CD4-positive, CD25-positive, alpha-beta regulatory T cell (primary cell): ENCODE data around the gene ERGIC1. TPM values are rescaled to one million over a fixed set of nuclear protein-coding genes. Genes with fewer than 3 reads are reported as not detected.
A peak's percentile ranks its signal among the peaks of the same experiment; 100 is the strongest.

Experiments used
- ATAC-seq, 2 donors: fragments of 150-1000 bp; cut with Tn5 transposase; one replicate each; pipeline ENCODE4 v1.10.0; 2021; ENCODE audit warnings: low read depth in 2 of 2, moderate number of reproducible peaks in 2 of 2, moderate library complexity in 1 of 2
- DNase-seq, 3 donors: peaks; one replicate each; pipeline versions ENCODE4 v3.0.0 to v3.0.0-alpha.2; 2012 to 2022; ENCODE audit warnings: mixed read lengths in 1 of 3
- H3K27ac ChIP-seq: one replicate; pipeline ENCODE4 v1.7.0; 2013; ENCODE audit warnings: mild to moderate bottlenecking, low read length; ENCODE audit not compliant: insufficient read depth, poor library complexity, severe bottlenecking
- H3K27me3 ChIP-seq: one replicate; pipeline ENCODE4 v1.7.0; 2013; ENCODE audit warnings: low read length; ENCODE audit not compliant: control insufficient read depth, insufficient read depth
- H3K36me3 ChIP-seq: one replicate; pipeline ENCODE4 v1.7.0; 2013; ENCODE audit warnings: mild to moderate bottlenecking, low read length, moderate library complexity; ENCODE audit not compliant: control insufficient read depth, insufficient read depth
- H3K4me1 ChIP-seq: 2 replicates; pipeline ENCODE4 v1.7.0; 2013; ENCODE audit warnings: mild to moderate bottlenecking, low read length; ENCODE audit not compliant: insufficient read depth, control insufficient read depth, poor library complexity, severe bottlenecking
- H3K4me3 ChIP-seq: one replicate; pipeline ENCODE4 v1.7.0; 2013; ENCODE audit warnings: low read depth, mild to moderate bottlenecking, low read length, moderate library complexity
- H3K9me3 ChIP-seq, 2 experiments: 1 replicate in 1 of 2; 2 replicates in 1 of 2; pipeline ENCODE4 v1.7.0; 2013; ENCODE audit warnings: low read length in 2 of 2, mild to moderate bottlenecking in 1 of 2, moderate library complexity in 1 of 2; ENCODE audit not compliant: control insufficient read depth in 2 of 2
- H3K27ac Mint-ChIP-seq, 3 donors: one replicate each; pipeline ENCODE4 v1.8.0; 2020 to 2022; ENCODE audit warnings: mild to moderate bottlenecking in 3 of 3, mixed read lengths in 3 of 3, moderate library complexity in 2 of 3
- H3K27me3 Mint-ChIP-seq: one replicate; pipeline ENCODE4 v1.8.0; 2022; ENCODE audit warnings: mild to moderate bottlenecking, mixed read lengths
- H3K36me3 Mint-ChIP-seq: one replicate; pipeline ENCODE4 v1.8.0; 2020; ENCODE audit warnings: mixed read lengths
- H3K4me1 Mint-ChIP-seq, 4 donors: one replicate each; pipeline ENCODE4 v1.8.0; 2020 to 2022; ENCODE audit warnings: mixed read lengths in 4 of 4, mild to moderate bottlenecking in 1 of 4
- H3K4me3 Mint-ChIP-seq, 4 donors: one replicate each; pipeline ENCODE4 v1.8.0; 2020 to 2022; ENCODE audit warnings: mild to moderate bottlenecking in 4 of 4, mixed read lengths in 4 of 4, moderate library complexity in 3 of 4
- H3K9me3 Mint-ChIP-seq, 7 donors: one replicate each; pipeline ENCODE4 v1.8.0; 2020 to 2022; ENCODE audit warnings: mixed read lengths in 7 of 7, mild to moderate bottlenecking in 3 of 7, moderate library complexity in 2 of 7
- polyA plus RNA-seq, 4 donors: library from polyadenylated mRNA; unstranded; fragments of 300-500 nt; fragmentation: Illumina TruSeq; gene quantifications; one replicate each; pipeline ENCODE4 v1.2.3, GENCODE V29; 2021
- total RNA-seq: library from RNA; stranded (reverse); gene quantifications from one replicate; pipeline ENCODE4 v1.2.3, GENCODE V29; 2022

ERGIC1 gene
- total and polyA plus RNA-seq, 5 donors from 2014 or later = 15.7 to 58.4 (median 19.9) TPM

DNA sequence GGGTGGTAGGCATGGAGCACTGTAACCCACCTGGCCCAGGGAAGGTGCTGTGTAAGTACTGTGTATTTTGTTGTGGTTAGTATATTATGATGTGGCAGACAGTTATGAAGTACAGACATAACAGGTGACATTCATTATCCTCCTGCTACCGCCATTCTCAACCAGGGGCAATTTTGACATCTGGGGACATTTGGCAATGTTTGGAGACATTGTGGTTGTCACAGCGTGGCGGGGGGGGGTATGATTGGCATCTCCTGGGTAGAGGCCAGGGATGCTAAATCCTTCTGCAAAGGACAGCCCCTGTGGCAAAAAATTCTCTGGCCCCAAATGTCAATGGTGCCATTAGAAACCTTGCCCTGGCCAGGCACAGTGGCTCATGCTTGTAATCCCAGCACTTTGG, 115.4 kb downstream of the ERGIC1 start:
- Histone ChIP-seq H3K36me3 (peaks cover 23% of the 10 kb centered on the region), H3K27ac (no peak overlapping the region), H3K27me3 (no peaks in the 10 kb centered on the region), H3K4me3 (no peak overlapping the region), H3K9me3 (no peaks in the 10 kb centered on the region), H3K4me1 (no peaks in the 10 kb centered on the region)
- no peak overlapping the region for H3K4me3 Mint-ChIP-seq
- ATAC-seq (no peak), DNase-seq (no peak)
- peaks cover 5% of the 10 kb centered on the region for H3K27me3 Mint-ChIP-seq
- H3K4me1 Mint-ChIP-seq = peaks cover 0 to 4% (median 0%) of the 10 kb centered on the region in 4 donors
- peaks cover 36% of the 10 kb centered on the region for H3K36me3 Mint-ChIP-seq
- no peaks in the 10 kb centered on the region for H3K9me3 Mint-ChIP-seq
- no peak overlapping the region for H3K27ac Mint-ChIP-seq

DNA sequence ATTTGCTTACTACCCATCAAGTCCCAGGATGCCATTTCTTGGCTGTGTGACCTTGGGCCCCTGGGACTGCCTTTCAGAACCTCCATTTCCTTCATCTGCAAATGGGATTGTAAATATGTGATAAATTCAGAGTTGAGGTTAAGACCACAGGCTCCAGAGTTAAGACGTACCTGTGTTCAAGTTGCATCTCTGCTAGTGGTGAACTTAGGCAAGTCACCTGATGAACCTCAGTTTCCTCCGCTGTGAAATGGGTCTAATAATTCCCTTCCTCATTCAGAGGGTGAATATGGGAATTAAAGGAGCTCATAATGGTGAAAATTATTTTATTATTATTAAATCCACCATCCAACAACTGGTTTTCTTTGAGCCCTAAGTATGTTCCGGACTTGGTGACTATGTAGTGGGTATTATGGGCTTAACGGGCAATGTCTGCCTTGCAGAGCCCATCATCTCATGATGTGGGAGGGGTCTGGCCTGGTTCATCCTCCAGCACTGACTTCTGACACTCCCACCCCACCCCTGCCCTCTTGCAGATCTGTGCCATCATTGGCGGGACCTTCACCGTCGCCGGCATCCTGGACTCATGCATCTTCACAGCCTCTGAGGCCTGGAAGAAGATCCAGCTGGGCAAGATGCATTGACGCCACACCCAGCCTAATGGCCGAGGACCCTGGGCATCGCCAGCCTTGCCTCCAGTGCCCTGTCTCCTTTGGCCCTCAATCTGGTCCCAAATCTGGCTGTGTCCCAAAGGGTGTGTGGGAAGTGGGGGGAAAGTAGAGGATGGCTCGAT, 116.3 kb downstream of the ERGIC1 start:
- no peaks in the 10 kb centered on the region for H3K9me3 ChIP-seq
- Mint-ChIP-seq H3K4me3 (no peak overlapping the region), H3K36me3 (peaks cover 29% of the 10 kb centered on the region), H3K27ac (no peak overlapping the region), H3K9me3 (no peaks in the 10 kb centered on the region), H3K4me1 (peaks cover 0 to 6% (median 1%) of the 10 kb centered on the region in 4 donors), H3K27me3 (peaks cover 5% of the 10 kb centered on the region)
- H3K36me3 ChIP-seq = peaks cover 23% of the 10 kb centered on the region
- no peaks in the 10 kb centered on the region for H3K4me1 ChIP-seq
- no peak overlapping the region for H3K27ac ChIP-seq
- DNase-seq (no peak), ATAC-seq (no peak)
- no peaks in the 10 kb centered on the region for H3K27me3 ChIP-seq
- H3K4me3 ChIP-seq = no peak overlapping the region

DNA sequence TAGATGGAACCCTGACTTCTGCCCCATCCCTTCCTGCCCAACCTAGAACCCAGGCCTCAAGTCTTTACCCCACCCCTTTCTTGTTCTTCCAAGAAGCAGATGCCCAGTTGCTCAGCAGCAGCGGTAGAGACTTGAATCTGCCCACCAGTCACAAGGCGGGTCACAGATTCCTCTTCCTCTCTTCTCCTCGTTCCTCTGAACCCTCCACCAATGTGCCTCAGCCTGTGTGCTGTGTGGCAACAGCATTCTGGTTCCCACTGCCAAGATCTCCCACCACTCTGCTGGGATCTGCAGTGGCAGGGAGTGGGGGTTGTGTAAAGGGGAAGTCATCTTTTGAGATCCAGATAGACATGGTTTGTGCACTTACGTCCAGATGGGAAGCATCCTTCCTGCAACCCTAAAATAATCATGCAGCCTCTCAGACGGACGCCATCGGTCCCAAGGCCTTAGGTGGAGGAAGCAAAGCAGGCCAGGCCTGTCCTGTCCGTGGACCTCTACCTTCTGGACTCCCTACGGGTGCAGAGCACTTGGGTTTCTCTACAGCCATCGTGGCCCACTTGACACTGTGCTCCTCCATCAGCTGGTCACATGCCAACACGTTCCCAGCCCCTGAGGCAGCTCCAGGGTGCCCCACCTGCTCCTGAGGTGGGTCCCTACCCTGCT, 117.5 kb downstream of the ERGIC1 start:
- H3K36me3 Mint-ChIP-seq = peaks cover 21% of the 10 kb centered on the region
- no peaks in the 10 kb centered on the region for H3K27me3 ChIP-seq
- no peak overlapping the region for H3K4me3 Mint-ChIP-seq

DNA sequence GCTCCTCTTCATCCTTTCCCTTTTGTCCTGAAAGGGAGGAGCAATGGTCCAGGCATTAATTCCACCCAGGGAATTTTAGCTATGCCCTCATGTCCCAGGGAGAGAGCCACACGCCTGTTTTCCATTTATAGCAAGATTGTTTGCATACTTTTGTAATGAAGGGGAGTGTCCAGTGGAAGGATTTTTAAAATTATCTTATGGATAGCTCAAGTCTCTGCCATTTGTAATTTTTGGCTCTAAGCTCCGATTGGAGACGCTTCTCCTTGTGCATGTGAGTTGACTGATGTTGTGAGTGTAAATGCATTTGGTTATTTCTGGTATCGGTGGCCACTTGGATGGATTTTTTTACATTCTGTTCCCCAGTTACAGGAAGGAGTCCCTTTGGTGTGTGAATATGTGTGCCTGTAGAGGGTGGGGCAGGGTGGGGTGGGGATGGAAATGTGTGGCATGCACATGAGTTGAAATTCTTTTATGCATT, 118.0 kb downstream of the ERGIC1 start:
- H3K27me3 ChIP-seq = no peaks in the 10 kb centered on the region
- H3K27ac Mint-ChIP-seq = peak overlapping the region in 1 of 3 donors; percentile 46
- peaks cover 15% of the 10 kb centered on the region for H3K36me3 ChIP-seq
- H3K27ac ChIP-seq = no peak overlapping the region
- peaks cover 20% of the 10 kb centered on the region for H3K36me3 Mint-ChIP-seq
- peaks cover 0 to 6% (median 1%) of the 10 kb centered on the region in 4 donors for H3K4me1 Mint-ChIP-seq
- no peaks in the 10 kb centered on the region for H3K4me1 ChIP-seq
- no peak overlapping the region for H3K4me3 Mint-ChIP-seq
- no peaks in the 10 kb centered on the region for H3K9me3 ChIP-seq
- DNase-seq = no peak
- H3K27me3 Mint-ChIP-seq = peaks cover 5% of the 10 kb centered on the region
- ATAC-seq = no peak
- H3K4me3 ChIP-seq = no peak overlapping the region
- H3K9me3 Mint-ChIP-seq = no peaks in the 10 kb centered on the region

More for the DNA sequence above, 117.5 kb downstream of the ERGIC1 start:
- Histone ChIP-seq H3K27ac (no peak overlapping the region), H3K9me3 (no peaks in the 10 kb centered on the region), H3K36me3 (peaks cover 15% of the 10 kb centered on the region), H3K4me3 (no peak overlapping the region), H3K4me1 (no peaks in the 10 kb centered on the region)
- Mint-ChIP-seq H3K9me3 (no peaks in the 10 kb centered on the region), H3K27ac (no peak overlapping the region), H3K27me3 (peaks cover 5% of the 10 kb centered on the region), H3K4me1 (peaks cover 0 to 6% (median 1%) of the 10 kb centered on the region in 4 donors)
- no peak for ATAC-seq
- no peak for DNase-seq

DNA sequence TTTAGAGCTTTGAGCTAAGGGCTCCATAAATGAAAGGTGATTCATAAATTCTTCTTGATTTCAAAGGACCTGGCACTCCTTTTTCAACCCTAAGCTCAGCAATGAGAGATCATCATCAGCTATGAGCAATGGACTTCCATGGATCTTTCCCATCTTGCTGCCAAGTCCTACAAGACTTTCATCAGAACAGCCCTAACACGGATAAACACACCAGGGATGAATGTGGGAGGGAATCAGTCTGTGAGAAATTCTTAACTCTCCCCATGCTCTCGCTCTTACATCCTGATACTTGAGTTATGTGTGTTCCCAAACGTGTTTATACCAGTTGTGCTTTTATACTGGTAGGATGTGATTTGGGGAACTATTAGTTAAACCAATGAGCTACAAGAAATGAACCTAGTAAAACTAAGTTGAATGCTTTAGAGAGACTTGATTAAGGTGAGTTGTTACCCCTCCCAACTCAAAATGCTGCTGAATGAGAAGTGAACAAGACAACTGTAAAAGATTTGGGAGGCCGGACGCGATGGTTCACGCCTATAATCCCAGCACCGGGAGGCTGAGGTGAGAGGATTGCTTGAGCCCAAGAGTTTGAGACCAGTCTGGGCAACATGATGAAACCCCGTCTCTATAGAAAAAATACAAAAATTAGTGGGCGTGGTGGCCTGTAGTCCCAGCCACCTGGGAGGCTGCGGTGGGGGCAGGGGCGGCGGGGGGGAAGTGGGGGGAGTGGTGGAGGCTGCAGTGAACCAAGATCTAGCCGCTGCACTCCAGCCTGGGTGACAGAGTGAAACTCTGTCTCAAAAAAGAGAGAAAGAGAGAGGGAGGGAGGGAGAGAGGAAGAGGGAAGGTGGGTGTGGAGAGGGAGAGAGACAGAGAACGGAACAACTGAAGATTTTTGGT, 120.0 kb downstream of the ERGIC1 start:
- H3K9me3 Mint-ChIP-seq = no peaks in the 10 kb centered on the region
- H3K36me3 Mint-ChIP-seq = peaks cover 13% of the 10 kb centered on the region
- peaks cover 7% of the 10 kb centered on the region for H3K27me3 Mint-ChIP-seq
- Histone ChIP-seq H3K36me3 (peaks cover 13% of the 10 kb centered on the region), H3K4me1 (peaks cover 7% of the 10 kb centered on the region), H3K4me3 (no peak overlapping the region), H3K9me3 (no peaks in the 10 kb centered on the region), H3K27me3 (no peaks in the 10 kb centered on the region), H3K27ac (no peak overlapping the region)
- DNase-seq = no peak
- no peak overlapping the region for H3K27ac Mint-ChIP-seq
- H3K4me3 Mint-ChIP-seq = peak overlapping the region in 1 of 4 donors; percentile 77
- H3K4me1 Mint-ChIP-seq = peaks cover 4 to 9% (median 6%) of the 10 kb centered on the region in 4 donors
- no peak for ATAC-seq

DNA sequence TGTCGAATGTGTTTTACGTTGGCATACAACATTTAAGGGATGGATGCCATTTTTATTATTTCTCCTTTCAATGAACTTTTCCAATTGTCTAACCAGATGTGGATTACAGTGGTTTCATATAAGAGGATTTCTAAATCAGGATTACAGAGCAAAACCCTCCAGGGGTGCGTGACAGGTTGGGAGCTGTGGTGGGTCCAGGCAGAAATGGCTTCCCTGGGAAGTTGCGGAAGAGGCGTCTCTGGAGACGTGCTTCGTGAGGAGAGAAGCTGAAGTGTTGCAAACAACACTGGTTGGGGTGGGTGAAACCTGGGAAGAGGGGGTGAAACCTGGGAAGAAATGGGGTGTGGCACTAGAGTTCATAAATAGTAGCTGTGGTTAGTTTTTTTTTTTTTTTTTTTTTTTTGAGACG, 120.7 kb downstream of the ERGIC1 start:
- Mint-ChIP-seq H3K4me1 (peaks cover 4 to 14% (median 12%) of the 10 kb centered on the region in 4 donors), H3K4me3 (peak overlapping the region in 2 of 4 donors; percentile 53 to 77), H3K27ac (no peak overlapping the region), H3K36me3 (peaks cover 10% of the 10 kb centered on the region), H3K9me3 (no peaks in the 10 kb centered on the region), H3K27me3 (peaks cover 12% of the 10 kb centered on the region)
- Histone ChIP-seq H3K4me1 (peaks cover 11% of the 10 kb centered on the region), H3K4me3 (no peak overlapping the region), H3K36me3 (peaks cover 13% of the 10 kb centered on the region), H3K27me3 (no peaks in the 10 kb centered on the region), H3K9me3 (no peaks in the 10 kb centered on the region), H3K27ac (no peak overlapping the region)
- ATAC-seq = no peak
- no peak for DNase-seq

DNA sequence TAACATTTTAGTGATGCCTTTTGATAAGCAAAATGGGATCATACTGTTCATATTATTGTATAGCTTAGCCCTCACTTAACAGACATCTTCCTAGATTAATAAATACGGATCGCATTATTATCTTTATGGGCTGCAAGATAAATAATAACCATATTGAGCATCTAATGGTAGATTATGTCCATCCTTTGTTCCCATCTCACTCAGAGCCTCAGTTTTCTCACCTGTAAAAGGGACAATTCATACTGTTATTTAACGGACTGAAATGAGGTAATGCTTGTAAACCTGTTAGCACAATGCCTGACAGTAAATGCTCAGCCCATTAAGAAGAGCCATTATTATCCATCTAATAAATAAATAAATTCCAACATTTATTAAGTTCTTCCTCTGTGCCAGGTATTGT, 122.2 kb downstream of the ERGIC1 start:
- no peaks in the 10 kb centered on the region for H3K9me3 ChIP-seq
- H3K27me3 ChIP-seq = no peaks in the 10 kb centered on the region
- no peak overlapping the region for H3K27ac ChIP-seq
- Mint-ChIP-seq H3K9me3 (no peaks in the 10 kb centered on the region), H3K27me3 (peaks cover 12% of the 10 kb centered on the region), H3K4me3 (peak overlapping the region in 2 of 4 donors; percentile 15 to 57), H3K36me3 (peaks cover 4% of the 10 kb centered on the region), H3K27ac (no peak overlapping the region), H3K4me1 (peaks cover 4 to 25% (median 20%) of the 10 kb centered on the region in 4 donors)
- DNase-seq (no peak), ATAC-seq (no peak)
- H3K4me1 ChIP-seq = peaks cover 18% of the 10 kb centered on the region
- H3K4me3 ChIP-seq = no peak overlapping the region
- H3K36me3 ChIP-seq = peaks cover 3% of the 10 kb centered on the region
